HG03175 (cell line): ENCODE results near the gene MYH6.
"Not testable (repeated sequence)": the region's sequence is repeated elsewhere in the genome, so short reads cannot be mapped to it uniquely, and the experiment has no call there.

Experiments used
- ATAC-seq: cut with Tn5 transposase; IDR thresholded peaks from one replicate; pipeline ENCODE4 v1.9.1; 2021; ENCODE audit warnings: mild to moderate bottlenecking, moderate library complexity; ENCODE audit not compliant: unreplicated experiment

Gene MYH6

DNA sequence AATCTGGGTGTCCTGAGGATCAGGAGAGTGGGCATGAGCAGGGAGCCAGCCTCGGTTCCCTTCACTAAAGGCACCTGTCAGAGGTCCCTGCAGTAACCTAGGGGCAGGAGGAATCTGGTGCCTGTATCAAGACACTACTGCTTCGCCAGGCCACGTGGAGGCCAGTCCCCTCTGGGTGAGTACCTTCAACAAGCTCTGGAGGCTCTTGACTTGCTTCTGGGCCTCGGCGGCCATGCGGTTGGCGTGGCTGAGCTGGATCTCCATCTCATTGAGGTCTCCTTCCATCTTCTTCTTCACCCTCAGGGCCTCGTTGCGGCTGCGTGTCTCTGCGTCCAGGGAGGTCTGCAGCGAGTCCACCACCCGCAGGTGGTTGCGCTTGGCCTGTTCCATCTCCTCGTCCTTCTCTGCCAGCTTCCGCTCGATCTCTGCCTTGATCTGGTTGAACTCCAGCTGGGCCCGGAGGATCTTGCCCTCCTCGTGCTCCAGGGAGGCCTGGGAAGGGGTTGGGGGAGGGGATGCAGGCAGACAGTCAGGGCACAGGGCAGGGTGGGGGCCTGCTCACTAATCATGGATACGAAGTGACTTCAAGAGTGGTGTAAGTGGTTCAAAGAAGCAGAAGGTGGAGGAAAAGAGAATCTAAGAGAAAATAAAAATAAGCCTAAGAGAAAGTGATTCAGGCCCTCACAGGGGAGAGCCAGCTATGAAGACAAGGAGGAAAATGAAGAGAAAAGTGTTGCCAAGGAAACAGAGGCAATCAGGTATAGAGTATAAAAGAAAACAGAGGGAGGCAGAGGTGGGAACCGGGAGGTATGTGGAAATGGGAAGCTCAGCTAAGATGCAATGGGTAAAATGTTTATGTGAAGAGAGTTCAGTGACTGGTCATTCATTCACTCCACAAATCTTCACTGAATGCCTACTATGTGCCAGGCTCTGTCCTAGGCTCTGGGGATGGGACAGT is 8.0 kb upstream of the MYH6 start:
- no peak for ATAC-seq

- no peak for ATAC-seq
Measured at GRCh38 chr14:23414906-23415820, 7.1 kb upstream of the MYH6 start.

GRCh38 chr14:23414254-23414653 is 6.2 kb upstream of the MYH6 start:
- ATAC-seq = no peak

DNA sequence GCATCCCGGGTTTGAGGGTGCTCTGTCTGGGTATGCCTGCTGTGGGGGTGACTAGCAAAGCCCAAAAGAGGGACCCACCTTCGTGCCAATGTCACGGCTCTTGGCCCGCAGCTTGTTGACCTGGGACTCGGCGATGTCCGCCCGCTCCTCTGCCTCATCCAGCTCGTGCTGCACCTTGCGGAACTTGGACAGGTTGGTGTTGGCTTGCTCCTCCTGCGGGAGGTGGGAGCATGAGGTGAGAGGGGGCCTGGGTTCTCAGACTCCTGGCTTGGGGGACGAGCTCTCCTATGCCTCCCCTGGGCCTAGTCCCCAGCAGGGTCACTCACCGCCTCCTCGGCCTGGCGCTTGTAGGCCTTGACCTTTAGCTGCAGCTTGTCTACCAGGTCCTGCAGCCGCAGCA is 5.6 kb upstream of the MYH6 start:
- ATAC-seq = no peak

DNA sequence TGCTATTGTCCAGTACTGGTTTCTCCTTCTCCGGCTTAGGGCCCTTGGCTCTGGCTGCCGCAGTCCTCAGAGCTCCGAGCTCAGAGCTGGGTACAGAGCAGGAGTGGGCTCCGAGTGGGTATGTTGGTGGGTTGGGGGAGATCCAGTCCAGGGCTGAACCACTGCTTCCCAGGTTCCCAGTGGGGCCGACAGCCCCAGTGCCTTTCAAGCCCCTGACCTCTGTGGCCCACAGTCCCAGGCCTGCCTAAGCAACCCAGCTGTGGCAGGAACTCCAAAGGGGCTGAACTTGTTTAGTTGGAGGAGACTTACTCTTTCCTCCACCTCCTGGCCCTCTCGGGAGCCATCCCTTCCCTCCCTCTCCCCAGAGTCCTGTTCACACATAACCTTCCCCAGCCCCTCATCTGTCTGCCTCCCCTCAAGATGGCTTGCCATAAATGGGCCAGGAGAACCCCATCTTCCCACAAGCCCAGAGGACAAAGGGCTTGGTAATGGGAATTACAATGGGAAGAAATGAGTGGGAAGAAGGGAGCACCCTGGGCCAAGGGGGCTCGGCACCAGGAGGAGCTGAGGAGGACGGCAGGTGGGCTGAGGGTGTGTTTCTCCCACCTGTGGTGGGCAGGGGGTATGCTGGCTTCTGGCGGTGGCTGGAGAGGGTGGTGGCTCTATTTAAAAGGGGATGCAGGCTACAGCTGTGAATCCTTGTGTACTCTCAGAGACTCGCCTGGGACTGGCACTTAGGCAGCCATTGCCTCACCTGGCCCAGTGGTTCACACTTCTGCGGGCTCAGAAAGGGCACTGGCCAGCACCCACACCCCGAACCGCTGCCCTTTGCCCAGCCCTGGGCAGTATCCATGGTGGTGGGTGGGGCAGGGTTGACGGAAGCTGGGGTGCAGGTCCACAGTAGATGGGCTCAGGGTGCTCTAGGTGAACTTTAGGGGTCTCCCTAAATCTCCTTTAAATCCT is 3.8 kb upstream of the MYH6 start:
- no peak for ATAC-seq

- ATAC-seq = no peak
Measured at GRCh38 chr14:23409966-23410635, 2.0 kb upstream of the MYH6 start.

- no peak for ATAC-seq
Measured at GRCh38 chr14:23409475-23409874, 1.4 kb upstream of the MYH6 start.

DNA sequence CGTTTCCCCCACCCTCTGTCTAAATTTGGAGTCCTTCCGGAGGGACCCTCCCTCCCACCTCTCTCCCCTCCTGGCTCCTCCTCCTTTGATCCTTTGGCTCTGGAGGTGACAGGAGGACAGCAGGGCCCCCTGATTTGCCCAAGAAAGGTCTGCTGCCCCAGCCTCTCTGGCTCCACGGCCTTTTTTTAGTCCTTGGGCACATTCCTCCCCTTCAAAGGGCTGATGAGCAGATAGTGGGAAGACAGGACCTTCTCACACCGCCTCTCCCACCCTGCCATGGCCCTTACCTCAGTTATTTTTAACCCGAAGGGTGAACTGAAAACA is 196 bp upstream of the MYH6 start:
- ATAC-seq = no peak

GRCh38 chr14:23406725-23407355 is 1.2 kb downstream of the MYH6 start:
- no peak for ATAC-seq

GRCh38 chr14:23406244-23406643 is 1.8 kb downstream of the MYH6 start:
- no peak for ATAC-seq

- no peak for ATAC-seq
Measured at GRCh38 chr14:23405516-23406025, 2.5 kb downstream of the MYH6 start.

GRCh38 chr14:23405096-23405495 is 3.0 kb downstream of the MYH6 start:
- no peak for ATAC-seq

DNA sequence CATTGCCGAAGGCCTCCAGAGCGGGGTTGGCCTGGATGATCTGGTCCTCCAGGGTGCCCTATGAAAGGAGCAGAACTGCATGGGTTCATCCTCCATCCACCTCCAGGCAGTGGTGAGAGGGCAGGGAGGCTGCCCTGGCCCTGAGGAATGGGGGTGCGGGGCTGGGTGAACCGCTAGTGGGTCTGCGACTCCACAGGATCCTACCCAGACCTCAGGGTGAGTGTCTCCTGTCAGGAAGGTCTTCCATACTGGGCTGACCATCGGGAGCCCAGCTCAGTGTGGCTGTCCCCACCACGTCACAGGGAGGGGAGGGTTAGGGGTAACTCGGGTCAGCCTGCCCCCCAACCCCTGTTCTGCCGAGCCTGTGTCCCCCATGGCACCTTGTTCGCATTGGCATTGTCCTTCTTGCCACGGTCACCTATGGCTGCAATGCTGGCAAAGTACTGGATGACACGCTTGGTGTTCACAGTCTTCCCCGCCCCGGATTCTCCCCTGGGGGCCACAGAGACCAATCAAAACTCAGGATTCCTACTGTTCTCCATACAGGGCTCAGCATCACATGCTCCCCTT is 3.7 kb downstream of the MYH6 start:
- ATAC-seq = no peak

- no peak for ATAC-seq
Measured at GRCh38 chr14:23403908-23404307, 4.2 kb downstream of the MYH6 start.

GRCh38 chr14:23403139-23403438 is 5.0 kb downstream of the MYH6 start:
- ATAC-seq = no peak

DNA sequence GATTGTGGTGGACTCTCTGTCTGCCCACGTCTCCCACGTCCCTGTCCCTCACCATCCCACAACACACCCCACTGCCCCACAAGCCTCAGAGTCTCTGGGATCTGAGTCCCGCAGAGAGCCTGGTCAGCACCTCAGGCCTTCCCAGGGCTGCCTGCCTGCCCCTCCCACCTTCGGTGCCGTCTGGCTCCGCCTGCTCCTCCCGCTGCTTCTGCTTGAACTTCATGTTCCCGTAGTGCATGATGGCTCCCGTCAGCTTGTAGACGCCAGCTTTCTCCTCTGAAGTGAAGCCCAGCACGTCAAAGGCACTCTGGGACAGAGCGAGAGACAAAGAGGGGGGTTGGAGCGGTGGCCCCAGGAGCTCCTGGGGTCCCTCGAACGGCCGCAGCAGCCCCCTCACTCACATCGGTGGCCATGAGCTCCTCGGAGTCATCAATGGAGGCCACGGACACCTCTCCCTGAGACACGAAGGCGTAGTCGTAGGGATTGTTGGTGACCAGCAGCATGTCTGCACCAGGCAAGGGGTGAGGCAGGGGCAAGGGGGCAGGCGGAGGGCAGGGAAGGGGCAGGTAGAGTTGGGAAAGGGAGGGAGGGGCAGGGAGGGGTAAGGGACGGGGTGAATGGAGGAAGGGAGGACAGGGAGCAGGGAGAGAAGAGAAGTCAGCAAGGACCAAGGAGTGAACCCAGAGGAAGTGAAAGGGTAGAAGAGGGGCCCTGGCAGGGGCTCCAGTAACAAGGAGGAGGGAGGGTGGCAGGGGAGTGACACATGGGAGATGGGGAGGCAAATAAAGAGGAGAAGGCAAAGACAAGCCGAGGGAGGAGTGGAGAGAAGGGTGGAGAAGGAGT is 5.6 kb downstream of the MYH6 start:
- no peak for ATAC-seq

GRCh38 chr14:23401291-23401690 is 6.8 kb downstream of the MYH6 start:
- no peak for ATAC-seq

DNA sequence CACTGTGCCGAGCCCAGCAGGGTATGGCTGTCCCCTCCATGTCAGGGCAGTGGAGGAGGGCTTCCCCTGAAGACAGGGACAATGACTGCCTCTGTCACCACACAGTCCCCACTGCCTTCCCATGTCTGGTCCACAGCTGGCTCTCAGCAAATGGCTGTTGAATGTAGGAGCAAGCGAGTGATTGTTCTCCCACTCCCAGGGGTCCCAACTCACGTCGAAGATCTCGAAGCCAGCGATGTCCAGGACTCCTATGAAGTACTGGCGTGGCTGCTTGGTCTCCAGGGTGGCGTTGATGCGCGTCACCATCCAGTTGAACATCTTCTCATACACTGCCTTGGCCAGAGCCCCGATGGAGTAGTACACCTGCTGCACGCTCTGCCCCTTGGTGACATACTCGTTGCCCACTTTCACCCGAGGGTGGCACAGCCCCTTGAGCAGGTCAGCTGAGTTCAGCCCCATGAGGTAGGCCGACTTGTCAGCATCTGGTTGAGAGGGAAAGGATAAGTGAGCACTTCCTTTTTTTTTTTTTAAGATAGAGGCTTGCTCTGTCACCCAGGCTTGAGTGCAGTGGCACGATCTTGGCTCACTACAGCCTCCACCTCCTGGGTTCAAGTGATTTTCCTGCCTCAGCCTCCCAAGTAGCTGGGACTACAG is 7.5 kb downstream of the MYH6 start:
- ATAC-seq = not testable (repeated sequence)
